Mucosa of descending colon (tissue), 3 donors: Measurements from ENCODE around the gene CYP1A2. TPM values are rescaled to one million over a fixed set of nuclear protein-coding genes. Genes with fewer than 3 reads are reported as not detected.

ENCODE experiments used
- ATAC-seq: fragments of 200-7000 bp; cut with Tn5 transposase; one replicate; pipeline ENCODE4 v1.9.1; 2020; ENCODE audit warnings: mild to moderate bottlenecking, moderate library complexity
- DNase-seq, 3 donors: peaks; one replicate each; pipeline ENCODE4 v3.0.0-alpha.2; 2020
- H3K36me3 ChIP-seq: fragments of 200-600 bp; one replicate; pipeline ENCODE4 v1.8.0; 2021; ENCODE audit warnings: low read depth, mild to moderate bottlenecking
- H3K4me1 ChIP-seq: fragments of 200-600 bp; one replicate; pipeline ENCODE4 v1.8.0; 2021; ENCODE audit warnings: low read depth, mild to moderate bottlenecking
- H3K4me3 ChIP-seq: fragments of 200-600 bp; one replicate; pipeline ENCODE4 v1.8.0; 2021; ENCODE audit warnings: mild to moderate bottlenecking
- H3K9me3 ChIP-seq: fragments of 200-600 bp; one replicate; pipeline ENCODE4 v1.8.0; 2021; ENCODE audit warnings: mild to moderate bottlenecking
- CTCF ChIP-seq: fragments of 200-600 bp; IDR thresholded peaks from one replicate; pipeline ENCODE4 v1.8.0; 2022; ENCODE audit warnings: antibody characterized with exemption, mild to moderate bottlenecking
- intact Hi-C, 2 donors: fragments of 100-400 bp; cut with DNase I in 1 of 2; cut with micrococcal nuclease in 1 of 2; formaldehyde crosslinking; loops; one replicate each; pipeline versions ENCODE4 v1.11.0 to v1.11.1; 2022; cut with DNase I, micrococcal nuclease
- total RNA-seq, 3 donors: library from RNA; stranded (reverse); fragmentation: NEBNext Ultra II Directional in 2 of 3; extraction: Animal tissue kit (Norgen Biotek cat#: 25700) in 2 of 3; gene quantifications; one replicate each; pipeline versions ENCODE4 v1.2.1 to v1.2.4, GENCODE V29; 2021 to 2023
- donor health status: DM: no; HTN: no; CAD: no; lungs with moderate emphysema.
- donor health status: DM: no; HTN: no; CAD: no.
- donor health status: DM: no; HTN: yes; CAD: no.

CYP1A2 gene
- total RNA-seq, 3 donors from 2014 or later, result not detected

GRCh38 chr15:74799255-74799855 is 50.7 kb downstream of the CYP1A2 start:
- intact Hi-C loops, result no loop called here
- ATAC-seq, result peak; percentile 2
- Histone ChIP-seq H3K36me3 (peaks cover 9% of the 10 kb centered on the region), H3K9me3 (no peaks in the 10 kb centered on the region), H3K4me3 (no peak overlapping the region), H3K4me1 (peaks cover 15% of the 10 kb centered on the region)
- DNase-seq, result no peak
- TF ChIP-seq CTCF, result no peak

DNA sequence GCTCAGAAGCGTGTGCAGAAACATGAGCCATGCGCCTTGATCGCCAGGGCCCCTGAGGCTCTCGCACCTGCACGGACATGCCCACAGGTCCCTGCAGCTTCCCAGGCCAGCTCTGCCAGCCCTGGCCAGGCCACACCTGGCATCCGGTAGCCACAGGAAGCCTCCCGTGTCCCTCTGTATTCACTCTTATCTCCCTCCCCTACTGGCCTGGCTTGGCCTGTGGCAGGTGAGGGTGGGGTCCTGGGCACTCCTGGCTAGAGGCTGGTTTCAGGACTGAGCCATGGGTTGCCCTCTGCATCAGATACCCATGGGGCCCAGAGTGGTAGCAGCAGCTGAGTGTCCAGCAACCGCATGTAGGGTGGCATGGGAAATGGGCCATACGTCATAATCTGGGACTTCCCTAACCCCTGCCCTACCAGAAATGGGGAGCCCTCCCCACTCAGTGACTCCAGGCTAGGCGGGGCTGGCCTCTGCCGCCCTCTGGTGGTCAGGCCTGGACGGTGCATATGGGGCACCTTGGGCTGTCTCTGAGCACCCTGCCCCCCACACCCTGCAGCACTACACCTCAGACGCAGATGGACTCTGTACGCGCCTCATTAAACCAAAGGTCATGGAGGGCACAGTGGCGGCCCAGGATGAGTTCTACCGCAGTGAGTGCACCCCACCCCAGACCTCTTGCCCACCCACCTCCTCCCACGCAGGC is 51.4 kb downstream of the CYP1A2 start:
- H3K4me1 ChIP-seq, result peaks cover 15% of the 10 kb centered on the region
- ATAC-seq (peak; percentile 94), DNase-seq (peak; percentile 89 to 93 (median 91))
- intact Hi-C loops, result no loop called here
- no peaks in the 10 kb centered on the region for H3K9me3 ChIP-seq
- TF ChIP-seq CTCF, result peak; percentile 99
- H3K4me3 ChIP-seq, result no peak overlapping the region
- H3K36me3 ChIP-seq, result peaks cover 9% of the 10 kb centered on the region

GRCh38 chr15:74800559-74801094 is 52.0 kb downstream of the CYP1A2 start:
- intact Hi-C loops, result no loop called here
- no peak for ATAC-seq
- Histone ChIP-seq H3K36me3 (peaks cover 9% of the 10 kb centered on the region), H3K4me1 (peaks cover 15% of the 10 kb centered on the region), H3K9me3 (no peaks in the 10 kb centered on the region), H3K4me3 (no peak overlapping the region)
- no peak for TF ChIP-seq CTCF
- peak in 1 of 3 donors; percentile 74 for DNase-seq

GRCh38 chr15:74801311-74801997 is 52.8 kb downstream of the CYP1A2 start:
- Histone ChIP-seq H3K36me3 (peaks cover 9% of the 10 kb centered on the region), H3K4me1 (peaks cover 15% of the 10 kb centered on the region), H3K9me3 (no peaks in the 10 kb centered on the region), H3K4me3 (no peak overlapping the region)
- intact Hi-C loops, result no loop called here
- DNase-seq (no peak), ATAC-seq (no peak)
- no peak for TF ChIP-seq CTCF

DNA sequence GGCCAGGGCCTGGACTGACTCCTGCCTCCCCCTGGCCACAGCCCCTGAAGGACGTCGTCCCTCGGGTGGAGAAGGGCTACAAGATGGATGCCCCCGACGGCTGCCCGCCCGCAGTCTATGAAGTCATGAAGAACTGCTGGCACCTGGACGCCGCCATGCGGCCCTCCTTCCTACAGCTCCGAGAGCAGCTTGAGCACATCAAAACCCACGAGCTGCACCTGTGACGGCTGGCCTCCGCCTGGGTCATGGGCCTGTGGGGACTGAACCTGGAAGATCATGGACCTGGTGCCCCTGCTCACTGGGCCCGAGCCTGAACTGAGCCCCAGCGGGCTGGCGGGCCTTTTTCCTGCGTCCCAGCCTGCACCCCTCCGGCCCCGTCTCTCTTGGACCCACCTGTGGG is 53.6 kb downstream of the CYP1A2 start:
- TF ChIP-seq CTCF, result no peak
- Histone ChIP-seq H3K4me3 (no peak overlapping the region), H3K4me1 (peaks cover 15% of the 10 kb centered on the region), H3K9me3 (no peaks in the 10 kb centered on the region), H3K36me3 (peaks cover 9% of the 10 kb centered on the region)
- intact Hi-C loops, result no loop called here
- ATAC-seq, result no peak
- DNase-seq, result no peak
